ENCODE data around the gene MAP1LC3B.

MAP1LC3B gene

DNA sequence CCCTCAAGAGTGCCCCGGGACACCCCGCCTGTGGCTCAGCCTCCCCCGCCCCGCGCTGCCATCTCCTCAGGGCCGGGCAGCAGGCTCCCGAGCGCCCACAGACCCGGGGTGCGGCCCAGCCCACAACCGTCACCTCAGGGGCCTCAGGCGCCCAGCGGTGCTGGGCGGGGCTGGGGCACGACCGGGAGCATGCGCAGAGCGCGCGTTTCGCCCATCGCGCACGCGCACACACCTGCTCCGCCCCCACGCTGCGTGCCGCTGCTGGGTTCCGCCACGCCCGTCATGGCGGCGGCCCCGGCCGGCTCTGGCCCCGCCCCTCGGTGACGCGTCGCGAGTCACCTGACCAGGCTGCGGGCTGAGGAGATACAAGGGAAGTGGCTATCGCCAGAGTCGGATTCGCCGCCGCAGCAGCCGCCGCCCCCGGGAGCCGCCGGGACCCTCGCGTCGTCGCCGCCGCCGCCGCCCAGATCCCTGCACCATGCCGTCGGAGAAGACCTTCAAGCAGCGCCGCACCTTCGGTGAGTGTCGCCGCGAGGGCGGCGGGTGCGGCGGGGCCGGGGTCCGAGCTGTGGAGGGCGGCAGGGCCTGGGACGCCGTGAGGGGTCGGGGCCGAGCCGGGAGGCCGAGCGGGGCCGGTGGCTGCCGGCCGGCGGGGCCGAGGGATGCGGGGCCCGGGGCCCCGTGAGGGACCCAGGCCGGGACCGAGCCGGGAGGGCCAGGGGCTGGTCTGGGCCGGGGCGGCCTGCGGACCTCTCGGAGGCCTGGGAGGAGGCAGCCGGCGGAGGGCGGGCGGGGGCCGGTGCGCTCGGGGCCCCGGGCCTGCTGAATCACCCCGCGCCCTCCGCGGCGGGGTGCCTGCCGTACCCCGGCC, at the start of gene MAP1LC3B:
Gene MAP1LC3B, plus strand, starts transcription at position 387 of the 871 bp plus-strand sequence. Its CDS starts 92 bp downstream, at position 479.
- peak; percentile 92 for DNase-seq (ENCODE audit: low read depth)

GRCh38 chr16:87342504-87342903, 49.6 kb upstream of the MAP1LC3B start:
- DNase-seq (ENCODE audit: low read depth): no peak

DNA sequence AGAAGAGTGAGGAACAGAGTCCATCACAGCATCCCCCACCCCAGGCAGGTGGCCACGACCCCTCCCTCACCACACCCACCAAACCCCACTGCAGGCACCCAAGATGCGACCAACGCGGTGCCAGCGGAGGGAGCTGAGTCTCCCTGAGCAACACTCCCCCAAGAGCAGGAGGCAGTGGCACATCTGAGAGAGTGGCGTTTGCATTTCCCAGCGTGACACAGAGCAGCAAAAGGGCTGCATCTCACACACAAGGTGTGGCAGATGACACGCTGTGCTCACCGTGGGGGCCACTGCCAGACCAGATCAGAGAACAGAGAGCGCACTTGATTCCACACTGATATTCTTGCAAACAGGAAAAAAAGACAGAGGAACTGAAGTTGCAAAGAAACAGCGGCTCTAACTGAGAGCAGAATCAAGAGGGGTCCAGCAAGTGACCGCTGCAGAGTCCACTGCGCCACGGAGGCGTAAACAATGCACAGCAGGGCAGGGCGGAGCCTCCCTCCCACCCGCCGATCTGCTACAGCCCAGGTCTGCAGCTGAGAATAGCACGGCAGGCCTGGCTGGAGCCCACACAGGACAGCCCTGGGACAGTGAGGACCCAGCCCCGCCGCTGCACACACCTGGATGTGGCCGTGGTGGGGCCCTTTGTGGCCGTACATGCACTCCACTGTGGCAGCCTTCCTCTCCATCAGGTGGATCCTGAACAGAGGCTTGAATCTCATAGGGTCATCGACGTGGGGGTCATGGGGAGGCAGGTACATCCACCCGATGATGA, 49.0 kb upstream of the MAP1LC3B start:
- no peak for DNase-seq (ENCODE audit: low read depth)

DNA sequence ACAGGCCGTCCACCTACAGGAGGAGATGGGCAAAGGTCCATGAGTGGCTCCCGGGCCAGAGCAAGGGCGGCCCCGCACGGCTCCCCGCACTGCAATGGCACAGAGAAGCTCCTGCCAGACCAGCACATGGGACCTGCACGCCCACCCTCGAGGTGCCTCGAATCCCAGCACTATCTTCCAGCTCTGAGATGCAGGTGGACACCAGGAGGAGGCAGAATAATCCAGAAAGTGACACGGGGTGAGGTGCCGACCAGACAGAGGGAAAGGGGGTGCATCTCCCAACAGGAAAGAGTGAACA, 48.4 kb upstream of the MAP1LC3B start:
- no peak for DNase-seq (ENCODE audit: low read depth)

- DNase-seq (ENCODE audit: low read depth): no peak
These were observed 47.8 kb upstream of the MAP1LC3B start for GRCh38 chr16:87344165-87344930.

GRCh38 chr16:87344931-87345631, 47.1 kb upstream of the MAP1LC3B start:
- DNase-seq (ENCODE audit: low read depth): peak; percentile 37

DNA sequence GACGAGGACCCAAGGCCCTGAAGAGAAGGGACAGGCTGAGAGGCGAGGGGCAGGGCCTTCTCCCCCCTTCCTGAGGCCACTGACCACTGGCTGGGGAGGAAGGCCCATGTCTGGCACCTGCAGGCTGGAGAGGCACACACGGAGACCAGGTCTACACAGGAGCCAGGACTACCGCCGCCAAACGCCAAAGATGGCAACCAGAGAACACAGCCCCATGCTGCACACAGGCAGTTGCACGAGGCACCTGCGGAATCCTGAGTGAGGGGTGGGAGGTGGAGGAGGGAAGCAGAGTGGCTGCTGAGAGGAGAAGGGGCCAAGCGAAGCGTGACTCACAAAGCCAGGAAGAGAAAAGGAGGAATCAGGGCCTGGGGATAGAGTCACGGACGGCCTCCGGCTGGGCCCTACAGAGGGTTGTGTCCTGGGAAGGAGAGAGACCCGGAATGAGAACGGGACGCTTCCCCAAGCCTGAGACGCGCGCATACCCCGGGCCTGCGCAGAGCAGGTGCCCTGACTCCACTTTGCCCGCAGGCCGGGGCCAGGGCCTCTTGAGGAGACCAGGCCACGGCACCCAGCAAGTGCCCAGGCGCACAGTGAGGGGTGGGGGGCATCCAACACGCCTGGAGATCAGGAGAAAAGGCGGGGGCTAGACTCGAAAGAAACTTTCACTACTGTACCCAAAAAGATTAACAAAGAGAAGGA, 46.3 kb upstream of the MAP1LC3B start:
- DNase-seq (ENCODE audit: low read depth): no peak

- no peak for DNase-seq (ENCODE audit: low read depth)
These were observed 45.5 kb upstream of the MAP1LC3B start for GRCh38 chr16:87346517-87347060.

- no peak for DNase-seq (ENCODE audit: low read depth)
These were observed 44.1 kb upstream of the MAP1LC3B start for GRCh38 chr16:87347932-87348615.

GRCh38 chr16:87348616-87349157, 43.4 kb upstream of the MAP1LC3B start:
- DNase-seq (ENCODE audit: low read depth): no peak

GRCh38 chr16:87350031-87350430, 42.1 kb upstream of the MAP1LC3B start:
- no peak for DNase-seq (ENCODE audit: low read depth)

DNA sequence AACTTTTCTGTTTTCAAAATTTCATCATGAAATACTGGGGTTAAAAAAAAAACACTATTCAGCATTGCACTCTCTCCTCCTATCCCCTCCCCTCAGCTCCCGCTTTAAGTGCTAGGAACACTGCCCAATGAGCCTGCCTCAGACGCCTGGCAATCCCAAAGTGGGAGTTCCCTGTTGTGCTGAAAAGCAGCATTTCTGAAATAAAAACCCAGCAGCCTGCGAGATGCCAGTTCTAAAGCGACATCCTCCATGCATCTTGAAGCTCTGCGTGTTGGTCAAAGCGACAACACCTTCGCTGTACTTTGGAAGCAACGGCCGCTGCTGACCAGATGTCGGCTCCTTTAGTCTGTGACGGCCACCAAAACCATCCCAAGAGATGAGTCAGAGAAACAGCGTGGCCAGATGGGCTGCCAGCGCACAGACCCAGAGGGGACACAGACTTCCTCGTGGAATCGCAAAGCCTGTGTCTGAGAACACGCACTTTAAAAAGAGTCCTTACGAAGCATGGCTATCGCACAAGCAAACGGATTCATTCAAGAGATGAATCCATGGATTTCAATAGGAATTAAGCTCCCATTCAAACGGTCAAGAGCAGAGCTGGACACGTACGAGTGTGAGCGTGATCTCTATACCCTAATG, 41.3 kb upstream of the MAP1LC3B start:
- DNase-seq (ENCODE audit: low read depth): no peak

DNA sequence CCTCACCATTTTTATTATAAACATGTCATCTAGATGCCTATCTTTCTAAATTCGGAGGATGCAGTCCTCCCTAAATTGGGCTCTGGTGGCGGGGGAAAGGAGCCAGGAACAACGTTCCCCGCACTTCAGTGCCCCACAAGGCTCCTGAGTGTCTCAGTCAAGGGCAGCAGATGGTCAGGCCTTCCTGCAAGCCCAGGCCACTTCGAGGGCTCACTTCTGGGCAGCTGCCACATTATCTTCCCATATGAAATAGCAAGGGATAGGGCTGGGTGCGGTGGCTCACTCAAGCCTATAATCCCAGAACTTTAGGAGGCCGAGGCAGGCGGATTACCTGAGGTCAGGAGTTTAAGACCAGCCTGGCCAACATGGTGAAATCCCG, 40.8 kb upstream of the MAP1LC3B start:
- no peak for DNase-seq (ENCODE audit: low read depth)

- no peak for DNase-seq (ENCODE audit: low read depth)
These were observed 39.3 kb upstream of the MAP1LC3B start for GRCh38 chr16:87352818-87353217.

GRCh38 chr16:87353613-87354012, 38.5 kb upstream of the MAP1LC3B start:
- no peak for DNase-seq (ENCODE audit: low read depth)

- no peak for DNase-seq (ENCODE audit: low read depth)
These were observed 35.7 kb upstream of the MAP1LC3B start for GRCh38 chr16:87356491-87356853.

DNA sequence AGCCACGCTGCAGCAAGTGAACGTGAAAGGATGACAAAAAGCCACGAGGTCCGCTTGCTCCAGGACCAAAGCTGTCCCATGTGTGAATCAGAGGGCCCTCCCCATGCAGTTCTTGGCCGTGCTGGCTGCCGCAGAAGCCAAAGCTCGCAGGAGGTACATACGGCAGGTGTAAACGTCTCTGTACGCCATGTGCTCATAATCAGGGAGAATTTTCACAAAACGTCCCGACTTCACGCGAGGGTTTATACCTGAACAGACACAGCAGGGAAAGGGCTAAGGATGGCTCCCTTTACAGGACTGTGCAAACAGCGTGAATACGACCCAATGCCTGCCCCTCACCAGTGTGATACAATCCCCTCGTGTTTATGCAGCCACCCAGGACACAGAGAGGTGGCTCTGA, 33.9 kb upstream of the MAP1LC3B start:
- DNase-seq (ENCODE audit: low read depth): no peak

GRCh38 chr16:87358696-87359095, 33.4 kb upstream of the MAP1LC3B start:
- no peak for DNase-seq (ENCODE audit: low read depth)

DNA sequence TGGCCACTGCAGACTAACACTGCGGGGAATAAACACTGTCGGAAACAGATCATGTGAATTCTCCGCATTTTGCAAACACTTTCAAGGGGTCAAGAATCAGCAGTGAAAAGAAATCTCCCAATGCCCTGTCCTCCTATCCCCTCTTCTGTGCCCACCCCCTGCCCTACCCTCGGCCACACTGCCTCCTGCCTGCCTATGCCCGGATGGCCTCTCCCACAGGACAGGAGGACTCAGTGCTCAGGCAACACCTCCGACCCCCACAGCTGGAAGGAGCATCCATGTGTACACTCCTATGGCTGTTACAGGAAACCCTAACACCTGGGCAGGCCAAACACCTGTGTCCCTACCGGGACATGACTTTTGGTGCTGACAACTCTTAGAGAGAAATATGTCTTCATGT, 33.0 kb upstream of the MAP1LC3B start:
- no peak for DNase-seq (ENCODE audit: low read depth)
